Measurements from ENCODE around the gene UBE2K. TPM values are rescaled to one million over a fixed set of nuclear protein-coding genes. Genes with fewer than 3 reads are reported as not detected.

The UBE2K gene
- total and polyA plus RNA-seq, 2 of the 13 experiments (the other 11 are each of a cell fraction or from before 2014, with no cell fraction given): 36.2 to 81.0 TPM

- DNase-seq (ENCODE audit: low spot score) (no peak), FAIRE-seq (no peak), ATAC-seq (no peak)
- no peaks in the 10 kb centered on the region for H3K27me3 ChIP-seq (ENCODE audit: control insufficient read depth in 1 of 2, insufficient read depth in 2 of 2, low read length in 2 of 2)
- intact Hi-C loops (cut with micrococcal nuclease; ENCODE audit: unreplicated experiment): no loop called here
- H3K27ac ChIP-seq (ENCODE audit: extremely low read length, insufficient read depth, low read length): no peak overlapping the region
- no peak overlapping the region for H3K9ac ChIP-seq (ENCODE audit: insufficient read depth, low read depth, low read length)
- in situ Hi-C loops (cut with HindIII; ENCODE audit: extremely low pct_ligation_motif_present, low pct_unique_long_range_greater_than_20kb): no loop called here
- no peaks in the 10 kb centered on the region for H3K9me3 ChIP-seq (ENCODE audit: low read length)
- BruUV-seq (replicated peaks): no TSS peak
- H3K4me2 ChIP-seq (ENCODE audit: low read depth, low read length): no peak overlapping the region
- 93% methylated on average over 6 of the region's 6 CpGs for WGBS (ENCODE audit: low lambda C conversion rate)
- peaks cover 6 to 48% of the 10 kb centered on the region in 2 experiments; a peak in 4 of 5 replicates for H3K36me3 ChIP-seq (replicated peaks in 1 of 2; ENCODE audit: control insufficient read depth in 1 of 2, insufficient read depth in 2 of 2, low read length in 2 of 2)
- no peaks in the 10 kb centered on the region for H3K79me2 ChIP-seq (ENCODE audit: insufficient read depth, low read length)
- TF ChIP-seq ZFP1 (CRISPR knock-in tag; IDR thresholded peaks at IDR 0.05) (no peak), NFIB (CRISPR knock-in tag; IDR thresholded peaks at IDR 0.05; ENCODE audit: borderline replicate concordance) (no peak), NR2F1 (CRISPR knock-in tag; IDR thresholded peaks at IDR 0.05) (no peak), NR2F2 (IDR thresholded peaks at IDR 0.05; ENCODE audit: borderline replicate concordance, low read depth) (no peak), ZNF501 (CRISPR knock-in tag; IDR thresholded peaks at IDR 0.05) (no peak), ZNF563 (CRISPR knock-in tag; IDR thresholded peaks at IDR 0.05) (no peak), MXD1 (CRISPR knock-in tag; IDR thresholded peaks at IDR 0.05) (no peak), NFRKB (IDR thresholded peaks at IDR 0.05) (no peak), ZSCAN20 (CRISPR knock-in tag; IDR thresholded peaks at IDR 0.05; ENCODE audit: borderline replicate concordance) (no peak), HNRNPH1 (optimal IDR thresholded peaks at IDR 0.05; ENCODE audit: low read depth, low read length) (no peak), HMGXB3 (CRISPR knock-in tag; IDR thresholded peaks at IDR 0.05; ENCODE audit: borderline replicate concordance) (no peak), AHR (CRISPR knock-in tag; IDR thresholded peaks at IDR 0.05) (no peak), SP2 (CRISPR knock-in tag; IDR thresholded peaks at IDR 0.05) (no peak), FUBP1 (CRISPR knock-in tag; IDR thresholded peaks at IDR 0.05; ENCODE audit: borderline replicate concordance) (no peak), RNF2 (conservative IDR thresholded peaks at IDR 0.05; ENCODE audit: low read depth) (no peak), AKAP8 (CRISPR knock-in tag; IDR thresholded peaks at IDR 0.05) (no peak), CHD4 (IDR thresholded peaks at IDR 0.05; ENCODE audit: borderline replicate concordance, low read length) (no peak), SOX6 (IDR thresholded peaks at IDR 0.05) (no peak), SOX6 (CRISPR knock-in tag; IDR thresholded peaks at IDR 0.05) (no peak)
- H3K4me3 ChIP-seq (replicated peaks in 1 of 3; ENCODE audit: insufficient read depth in 1 of 3, low read depth in 2 of 3, low read length in 3 of 3): no peak overlapping the region
- H4K20me1 ChIP-seq (ENCODE audit: insufficient read depth, low read length): no peaks in the 10 kb centered on the region
- CTCF ChIA-PET (ENCODE audit: low intra/inter-chr PET ratio, low total read pairs): no interaction called here
- no peak overlapping the region for H2AFZ ChIP-seq (ENCODE audit: low read length)
- POLR2A ChIA-PET: interaction anchor here (0.9 to 2.0 kb wide), 2 partner anchors 57 to 227 kb away, joined by 3 to 6 read pairs; partner anchors contain the start of genes UBE2K and UGDH
- no peaks in the 10 kb centered on the region for H3K4me1 ChIP-seq (ENCODE audit: insufficient read depth, low read length)
Measured at GRCh38 chr4:39754309-39754708, 56.4 kb downstream of the UBE2K start.

All from HepG2 (cell line).